Thyroid gland (tissue), 4 donors: ENCODE measurements around the gene TRIM6.

Source experiments
- POLR2A ChIP-seq, 2 donors: fragments of 450-650 bp; IDR thresholded peaks; one replicate each; pipeline ENCODE4 v1.6.1; 2017; ENCODE audit warnings: antibody characterized with exemption in 2 of 2, mild to moderate bottlenecking in 2 of 2, moderate library complexity in 1 of 2
- TF ChIP-seq, protein P1 (sequence below), 6 experiments: fragments of 200-600 bp in 3 of 6; fragments of 450-650 bp in 3 of 6; sonication (generic) in 3 of 6; IDR thresholded peaks; one replicate each; pipeline ENCODE4 v1.5.1; 2016 to 2019; ENCODE audit warnings: antibody characterized with exemption in 6 of 6, mild to moderate bottlenecking in 2 of 6, inconsistent platforms in 1 of 6, moderate library complexity in 1 of 6

DNA sequence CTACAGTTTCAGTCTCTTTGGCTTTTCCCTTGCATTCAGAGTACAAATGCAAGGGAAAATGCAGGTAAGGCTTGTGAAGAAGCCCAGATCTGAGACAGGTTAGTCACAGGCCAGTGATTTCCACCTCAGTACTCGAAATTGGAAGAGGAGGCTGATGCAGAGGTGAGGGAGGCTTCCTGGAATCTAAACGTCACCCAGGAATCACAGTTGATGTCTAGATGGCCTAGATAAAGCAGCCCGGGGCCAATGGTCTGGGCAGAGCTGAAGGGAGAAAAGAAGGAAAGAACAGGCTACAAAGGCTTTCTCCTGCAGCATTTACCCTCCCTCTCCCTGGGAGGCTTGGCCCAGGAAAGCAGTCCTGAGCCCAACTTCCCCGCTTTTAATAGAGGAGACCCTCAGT, 8.5 kb downstream of the TRIM6 start:
- TF ChIP-seq, protein P1, sequence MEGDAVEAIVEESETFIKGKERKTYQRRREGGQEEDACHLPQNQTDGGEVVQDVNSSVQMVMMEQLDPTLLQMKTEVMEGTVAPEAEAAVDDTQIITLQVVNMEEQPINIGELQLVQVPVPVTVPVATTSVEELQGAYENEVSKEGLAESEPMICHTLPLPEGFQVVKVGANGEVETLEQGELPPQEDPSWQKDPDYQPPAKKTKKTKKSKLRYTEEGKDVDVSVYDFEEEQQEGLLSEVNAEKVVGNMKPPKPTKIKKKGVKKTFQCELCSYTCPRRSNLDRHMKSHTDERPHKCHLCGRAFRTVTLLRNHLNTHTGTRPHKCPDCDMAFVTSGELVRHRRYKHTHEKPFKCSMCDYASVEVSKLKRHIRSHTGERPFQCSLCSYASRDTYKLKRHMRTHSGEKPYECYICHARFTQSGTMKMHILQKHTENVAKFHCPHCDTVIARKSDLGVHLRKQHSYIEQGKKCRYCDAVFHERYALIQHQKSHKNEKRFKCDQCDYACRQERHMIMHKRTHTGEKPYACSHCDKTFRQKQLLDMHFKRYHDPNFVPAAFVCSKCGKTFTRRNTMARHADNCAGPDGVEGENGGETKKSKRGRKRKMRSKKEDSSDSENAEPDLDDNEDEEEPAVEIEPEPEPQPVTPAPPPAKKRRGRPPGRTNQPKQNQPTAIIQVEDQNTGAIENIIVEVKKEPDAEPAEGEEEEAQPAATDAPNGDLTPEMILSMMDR (IDR thresholded peaks at IDR 0.05) = no peak
- TF ChIP-seq POLR2A (IDR thresholded peaks at IDR 0.05) = no peak
